ENCODE results near the gene ACOXL.
"Not testable (repeated sequence)": the region's sequence is repeated elsewhere in the genome, so short reads cannot be mapped to it uniquely, and the experiment has no call there.

Gene ACOXL

DNA sequence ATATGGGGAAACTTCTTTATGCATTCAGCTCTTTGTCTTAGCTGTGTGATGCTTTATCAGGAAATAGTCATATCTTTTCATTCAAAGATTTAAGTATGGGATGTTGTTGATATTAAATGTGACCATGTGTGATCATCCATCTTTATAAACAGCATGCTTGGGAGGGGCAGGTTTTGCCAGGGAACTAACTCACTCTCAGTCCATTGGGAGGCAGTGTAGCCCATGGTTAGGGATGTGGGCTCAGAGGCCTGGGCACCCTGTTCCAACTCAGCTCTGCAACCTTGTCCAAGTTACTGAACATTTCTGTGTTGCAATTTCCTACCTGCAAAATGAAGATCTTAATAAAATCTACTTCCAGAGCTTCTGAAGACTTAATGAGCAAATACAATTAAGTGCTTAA lies 296.3 kb downstream of the ACOXL start:
- DNase-seq = no peak

DNA sequence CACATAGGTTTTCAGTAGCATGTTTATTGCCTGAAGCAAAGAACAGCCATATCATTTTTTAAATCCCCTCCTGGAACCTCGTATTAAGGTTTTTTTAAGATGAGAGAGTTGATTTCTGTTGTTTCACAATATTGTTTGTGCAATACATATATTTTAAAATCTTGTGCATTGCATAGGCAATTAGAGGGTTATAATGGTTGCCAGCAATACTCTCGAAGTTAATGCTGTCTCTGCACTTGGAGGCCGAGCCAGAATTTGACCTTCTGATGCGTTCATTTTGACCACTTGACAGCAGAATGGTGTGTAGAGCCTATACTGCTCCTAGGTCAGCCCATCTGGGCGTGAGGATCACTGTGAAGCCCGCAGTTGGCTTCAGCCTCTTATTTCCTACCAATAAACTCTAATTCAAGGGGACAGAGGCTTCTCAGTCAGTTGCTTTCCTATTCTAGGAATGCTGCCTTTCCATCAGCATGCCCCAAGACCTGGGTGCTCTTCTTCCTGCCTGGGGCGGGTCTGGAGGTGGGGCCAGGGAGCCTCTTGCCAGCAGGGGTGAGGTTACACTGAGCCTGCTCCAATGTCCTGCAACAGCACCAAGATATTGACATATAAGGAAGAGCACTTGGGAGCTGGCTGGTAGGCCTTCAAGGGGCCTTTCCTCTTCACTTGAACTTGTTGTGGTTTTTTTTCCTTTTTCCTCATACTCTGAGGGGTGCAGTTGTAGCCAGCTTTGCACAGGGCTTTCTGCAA lies 297.0 kb downstream of the ACOXL start:
- DNase-seq = no peak

DNA sequence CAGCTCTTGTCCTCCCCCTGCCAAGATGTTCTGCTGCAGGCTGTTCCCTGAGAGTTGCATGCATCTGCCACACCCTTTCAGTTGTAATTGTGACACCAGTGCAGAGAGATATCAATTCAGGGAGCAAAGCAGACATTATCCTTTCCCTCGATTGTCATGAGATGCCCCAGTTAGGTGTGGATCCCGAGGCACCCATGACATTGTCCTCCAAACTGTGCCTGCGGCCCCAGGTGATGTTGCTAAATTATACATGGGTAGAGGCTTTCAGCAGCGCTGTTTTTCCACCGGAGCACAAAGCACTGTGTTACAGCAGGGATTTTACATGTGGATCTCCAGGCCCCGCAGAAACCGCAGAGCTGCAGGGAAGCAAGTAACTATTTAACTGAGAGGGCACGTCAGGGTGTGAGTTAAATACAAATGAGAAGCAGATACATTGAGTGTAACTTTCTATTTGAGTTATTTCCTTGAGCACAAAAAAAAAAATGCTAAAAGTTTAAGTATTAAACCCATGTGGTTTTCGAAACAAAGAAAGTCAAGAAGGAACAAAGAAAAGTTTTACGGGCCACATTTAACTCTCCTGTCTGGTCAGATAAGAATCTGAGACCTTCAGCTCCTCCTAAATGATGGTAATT lies 298.0 kb downstream of the ACOXL start:
- no peak for DNase-seq

DNA sequence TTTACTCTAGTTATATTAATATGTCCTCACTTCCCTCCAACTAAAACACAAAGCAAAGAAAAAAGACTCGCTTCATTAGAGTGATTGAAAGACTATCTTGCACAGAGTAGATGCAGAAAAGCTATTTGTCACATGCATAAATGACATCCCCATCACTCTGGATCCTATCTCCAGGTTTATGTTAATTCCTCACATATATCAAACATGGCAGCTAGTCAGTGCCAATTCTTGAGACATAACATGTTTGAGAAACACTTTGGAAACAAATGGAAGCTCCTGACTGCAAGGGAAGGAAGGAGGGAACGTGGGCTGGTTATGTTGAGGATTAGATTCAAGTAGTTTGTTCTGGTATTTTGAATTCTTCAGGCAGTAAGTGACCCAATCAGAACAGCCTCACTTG lies 298.6 kb downstream of the ACOXL start:
- DNase-seq = no peak

DNA sequence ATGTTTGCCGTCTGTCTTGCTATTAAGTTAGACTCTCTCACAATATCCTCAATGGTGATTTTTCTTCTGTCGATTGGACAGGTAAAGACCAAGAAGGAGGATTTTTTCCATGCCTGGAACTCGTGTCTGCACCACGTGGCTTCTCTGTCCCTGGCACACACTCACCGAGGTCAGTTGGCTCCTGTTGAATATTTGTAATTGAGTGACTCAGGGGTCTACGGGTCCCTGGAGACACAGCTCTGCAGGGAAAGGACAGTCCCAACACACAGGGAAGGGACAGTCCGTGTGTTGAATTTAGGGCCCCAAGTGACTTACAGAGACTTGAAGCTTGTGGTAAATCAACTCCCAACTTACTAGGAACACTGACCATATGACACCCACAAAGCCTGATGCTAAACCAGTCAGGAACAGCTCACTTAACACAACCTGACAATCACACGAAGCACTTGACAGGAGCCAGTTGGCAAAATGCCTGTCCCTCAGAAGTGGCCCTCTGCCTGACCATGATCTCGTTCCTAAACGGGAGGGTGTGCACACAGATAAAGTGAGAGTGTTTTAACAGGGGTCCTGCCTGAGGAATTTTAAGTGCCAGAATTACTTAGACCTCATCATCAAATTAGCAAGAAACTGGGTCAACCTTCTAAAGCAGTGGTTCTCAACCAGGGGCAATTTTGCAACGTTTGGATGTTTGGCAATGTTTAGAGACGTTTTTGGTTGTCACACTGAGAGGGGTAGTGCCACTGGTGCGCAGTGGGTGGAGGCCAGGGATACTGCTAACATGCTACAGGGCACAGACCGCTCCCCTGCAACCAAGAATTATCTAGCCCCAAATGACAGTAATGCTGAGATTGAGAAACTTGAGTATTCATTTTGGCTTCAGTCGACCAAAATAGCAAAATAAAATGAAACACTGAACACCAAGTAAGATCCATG lies 299.4 kb downstream of the ACOXL start:
- no peak for DNase-seq

DNA sequence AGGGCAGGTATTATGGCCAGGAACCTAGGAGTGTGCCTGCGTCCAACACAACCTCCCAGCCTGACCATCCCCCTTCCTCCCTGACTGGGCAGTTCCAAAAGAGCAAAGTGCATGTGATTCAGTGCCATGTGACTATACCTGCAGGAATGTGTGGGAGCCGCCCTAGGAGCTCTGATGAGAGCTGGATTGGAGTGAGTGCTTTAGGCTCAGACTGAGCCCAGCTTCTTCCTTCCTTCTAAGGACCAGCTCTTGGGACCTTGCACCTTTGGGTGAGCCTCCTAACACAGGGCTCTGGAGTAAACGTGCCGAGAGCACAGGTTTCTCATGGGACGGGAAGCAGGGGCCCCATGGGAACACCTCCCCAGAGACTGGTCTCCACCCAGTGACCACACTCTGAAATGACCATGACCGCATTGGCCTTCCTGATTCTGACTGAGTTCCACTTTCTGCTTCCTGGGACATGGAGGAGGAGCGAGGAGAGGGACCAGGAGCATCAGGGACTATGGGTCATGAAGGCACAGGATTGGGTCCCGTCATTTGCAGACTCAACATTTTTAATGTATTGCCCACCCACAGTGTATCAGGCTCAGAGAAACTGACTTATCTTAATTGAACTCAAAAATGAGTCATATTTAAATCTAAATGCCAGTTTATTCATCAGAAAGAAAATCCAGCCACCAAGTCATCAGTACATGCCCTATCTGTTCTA lies 300.5 kb downstream of the ACOXL start:
- peak; percentile 5 for DNase-seq

DNA sequence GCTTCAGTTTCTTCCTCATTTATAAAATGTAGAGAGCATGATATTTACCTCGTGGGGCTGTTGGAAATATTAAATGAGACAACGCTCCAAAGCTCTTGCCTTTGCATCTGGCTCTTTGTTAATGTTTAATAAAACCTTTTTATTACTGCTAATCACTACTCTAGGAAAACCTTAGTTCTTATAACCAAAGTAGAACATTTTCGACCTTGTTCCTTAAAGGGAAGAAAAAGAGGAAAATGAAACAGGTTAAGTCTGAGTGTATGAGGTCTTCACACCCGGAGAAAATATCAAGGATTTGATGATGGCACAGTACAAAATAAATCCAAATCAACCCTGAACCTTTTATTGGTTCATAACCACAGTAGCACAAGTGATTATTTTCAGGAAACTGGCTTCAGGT lies 301.8 kb downstream of the ACOXL start:
- DNase-seq = no peak

DNA sequence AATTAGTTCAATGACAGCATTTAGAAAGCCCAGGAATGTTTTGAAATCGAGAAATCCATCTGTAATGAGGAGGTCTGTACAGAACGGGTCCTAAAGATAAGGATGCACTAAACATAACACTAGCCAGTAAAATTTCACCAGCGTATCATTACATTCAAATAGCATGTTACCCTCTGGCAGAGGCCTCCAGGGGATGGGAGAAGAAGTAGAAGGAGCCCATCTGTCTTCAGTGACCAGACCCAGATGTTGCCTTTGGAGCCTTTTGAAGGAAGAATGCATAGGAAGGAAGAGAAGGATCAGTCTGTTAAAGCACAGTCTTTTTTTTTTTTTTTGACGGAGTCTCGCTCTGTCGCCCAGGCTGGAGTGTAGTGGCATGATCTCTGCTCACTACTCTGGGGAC lies 302.2 kb downstream of the ACOXL start:
- DNase-seq = no peak

DNA sequence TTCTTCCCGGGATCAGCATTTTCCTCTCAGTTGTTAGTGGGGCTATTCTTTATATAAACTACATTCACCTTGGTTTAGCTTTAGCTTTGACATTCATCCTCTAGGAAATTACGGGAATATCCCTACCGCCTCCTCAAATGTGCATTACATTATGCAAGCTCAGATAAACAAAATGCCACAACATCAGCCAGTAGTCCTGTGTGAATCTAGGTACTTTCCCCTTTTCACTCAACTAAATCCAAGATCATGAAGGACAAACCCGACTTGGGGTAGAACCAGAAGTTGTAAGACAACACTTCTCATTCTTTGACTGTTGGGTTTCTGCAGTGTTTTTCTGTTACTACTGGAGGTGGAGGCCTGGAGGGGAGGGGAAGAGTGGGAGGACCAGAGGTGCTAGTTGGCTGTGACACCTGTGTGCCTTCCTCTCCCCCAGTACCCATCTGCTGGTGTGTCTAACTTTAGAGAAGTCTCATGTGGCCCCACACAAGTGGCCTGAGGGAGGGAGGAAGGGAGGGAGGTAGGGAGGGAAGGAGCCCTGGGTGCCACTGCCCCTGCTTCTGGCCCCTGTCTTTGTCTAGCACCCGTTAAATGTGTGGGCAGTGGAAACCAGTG lies 303.6 kb downstream of the ACOXL start:
- no peak for DNase-seq

DNA sequence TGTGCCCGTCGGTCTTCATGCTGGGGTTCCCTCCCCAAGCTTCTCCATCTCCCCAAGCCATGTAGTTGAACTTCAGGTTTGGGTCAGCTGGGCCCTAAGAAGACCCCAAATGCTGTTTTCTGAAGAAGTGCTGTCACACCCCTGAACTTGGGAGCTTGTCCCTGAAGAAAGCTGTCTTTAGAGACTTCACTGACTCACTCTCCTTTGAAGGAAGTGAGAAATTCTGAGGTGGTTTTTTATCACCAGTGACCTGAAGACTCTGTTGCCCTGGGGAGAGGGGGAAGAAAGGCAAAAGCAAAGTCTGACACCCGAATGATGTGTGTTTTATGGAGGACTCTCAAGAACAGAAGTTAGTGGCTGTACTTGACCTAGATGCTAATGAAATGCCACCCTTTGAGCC lies 304.8 kb downstream of the ACOXL start:
- no peak for DNase-seq

DNA sequence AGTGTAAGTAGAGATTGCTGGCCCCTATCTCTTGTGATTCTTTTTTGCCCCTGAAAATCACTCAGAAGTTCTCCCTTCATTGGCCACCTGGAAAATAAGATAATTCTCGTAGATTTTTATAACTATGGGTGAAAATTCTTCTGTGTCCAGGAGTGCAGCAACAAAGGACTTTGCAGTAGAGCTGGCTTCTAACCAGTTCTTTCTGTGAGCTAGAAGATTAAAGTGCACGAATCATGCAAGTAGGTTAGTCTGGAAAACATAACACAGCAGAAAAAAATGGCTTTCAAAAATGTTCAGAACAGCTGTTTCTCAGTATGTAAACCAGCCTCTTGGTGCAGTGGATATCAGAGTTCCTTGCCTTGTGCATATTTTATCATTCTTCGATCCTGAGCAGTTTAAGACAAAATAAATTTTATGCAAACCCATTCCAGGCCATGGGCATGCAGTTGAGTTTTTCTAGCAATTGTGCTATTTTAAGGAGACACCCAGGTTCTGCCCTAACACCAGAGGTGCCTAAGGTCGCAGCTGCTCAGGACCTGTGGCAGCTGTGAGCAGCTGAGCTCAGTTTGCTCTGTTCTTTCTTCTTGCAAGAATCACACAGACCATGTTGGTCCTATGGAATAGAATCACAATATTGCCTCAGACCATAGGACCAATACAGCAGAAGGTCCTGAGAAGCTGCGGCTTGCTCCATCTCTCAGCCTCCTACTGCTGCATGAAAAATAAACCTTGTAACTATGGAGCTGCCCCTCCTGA lies 307.4 kb downstream of the ACOXL start:
- no peak for DNase-seq

DNA sequence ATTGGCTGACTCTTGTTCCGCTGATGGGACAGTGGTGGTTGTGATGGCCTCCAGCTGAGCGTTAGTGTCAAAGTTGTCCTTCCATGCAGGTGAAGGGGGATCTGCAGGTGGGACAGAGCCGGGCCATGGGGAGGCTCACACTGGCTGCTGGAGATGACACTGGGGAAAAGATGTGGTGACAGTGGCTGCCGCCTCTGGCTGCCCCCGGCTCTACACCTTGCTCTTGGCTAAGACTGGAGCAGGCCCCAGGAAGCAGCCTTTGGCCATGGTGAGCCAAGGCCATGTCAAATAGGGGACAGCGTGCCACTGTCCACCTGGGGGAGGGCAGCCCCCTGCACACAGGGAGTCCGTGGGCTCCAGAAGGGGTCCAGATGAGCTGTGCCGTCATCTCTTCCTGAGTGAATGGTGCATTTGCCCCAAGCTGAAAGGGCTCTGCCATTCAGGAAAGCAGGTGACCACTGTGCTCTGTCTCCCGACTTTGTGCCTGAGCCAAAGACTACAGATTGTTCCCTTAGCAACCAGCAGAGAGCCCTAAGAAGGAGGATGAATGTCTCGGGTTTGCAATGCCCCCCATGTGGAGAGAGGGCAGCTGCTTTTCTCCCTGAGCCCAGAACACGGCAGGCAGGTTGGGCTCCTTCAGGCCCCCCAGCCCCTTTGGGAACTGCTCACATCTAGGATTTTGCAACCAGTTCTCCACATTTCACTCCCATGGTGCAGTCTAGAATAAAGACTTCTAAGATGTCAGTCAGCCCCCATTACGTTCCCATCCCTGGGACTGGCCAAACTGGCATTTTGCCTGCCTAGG lies 309.2 kb downstream of the ACOXL start:
- no peak for DNase-seq

DNA sequence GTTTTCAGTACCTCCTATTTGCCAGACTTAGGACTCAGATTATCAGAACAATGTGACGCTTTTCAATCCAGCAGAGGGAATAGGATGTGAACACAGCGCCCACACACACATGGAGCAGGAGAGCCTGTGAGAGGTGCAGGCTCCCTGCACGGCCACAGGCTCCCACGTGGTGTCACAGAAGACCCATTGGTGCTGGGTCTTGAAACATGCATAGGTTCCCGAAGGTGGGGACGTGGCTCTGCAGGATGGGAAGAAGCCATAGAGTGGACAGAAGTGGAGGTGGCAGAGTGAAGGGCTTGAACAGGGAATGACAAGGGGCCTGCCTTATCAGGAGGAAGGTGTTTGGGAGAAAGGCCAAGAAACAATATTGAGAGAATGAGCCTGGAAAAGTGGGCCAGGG lies 309.9 kb downstream of the ACOXL start:
- DNase-seq = no peak

DNA sequence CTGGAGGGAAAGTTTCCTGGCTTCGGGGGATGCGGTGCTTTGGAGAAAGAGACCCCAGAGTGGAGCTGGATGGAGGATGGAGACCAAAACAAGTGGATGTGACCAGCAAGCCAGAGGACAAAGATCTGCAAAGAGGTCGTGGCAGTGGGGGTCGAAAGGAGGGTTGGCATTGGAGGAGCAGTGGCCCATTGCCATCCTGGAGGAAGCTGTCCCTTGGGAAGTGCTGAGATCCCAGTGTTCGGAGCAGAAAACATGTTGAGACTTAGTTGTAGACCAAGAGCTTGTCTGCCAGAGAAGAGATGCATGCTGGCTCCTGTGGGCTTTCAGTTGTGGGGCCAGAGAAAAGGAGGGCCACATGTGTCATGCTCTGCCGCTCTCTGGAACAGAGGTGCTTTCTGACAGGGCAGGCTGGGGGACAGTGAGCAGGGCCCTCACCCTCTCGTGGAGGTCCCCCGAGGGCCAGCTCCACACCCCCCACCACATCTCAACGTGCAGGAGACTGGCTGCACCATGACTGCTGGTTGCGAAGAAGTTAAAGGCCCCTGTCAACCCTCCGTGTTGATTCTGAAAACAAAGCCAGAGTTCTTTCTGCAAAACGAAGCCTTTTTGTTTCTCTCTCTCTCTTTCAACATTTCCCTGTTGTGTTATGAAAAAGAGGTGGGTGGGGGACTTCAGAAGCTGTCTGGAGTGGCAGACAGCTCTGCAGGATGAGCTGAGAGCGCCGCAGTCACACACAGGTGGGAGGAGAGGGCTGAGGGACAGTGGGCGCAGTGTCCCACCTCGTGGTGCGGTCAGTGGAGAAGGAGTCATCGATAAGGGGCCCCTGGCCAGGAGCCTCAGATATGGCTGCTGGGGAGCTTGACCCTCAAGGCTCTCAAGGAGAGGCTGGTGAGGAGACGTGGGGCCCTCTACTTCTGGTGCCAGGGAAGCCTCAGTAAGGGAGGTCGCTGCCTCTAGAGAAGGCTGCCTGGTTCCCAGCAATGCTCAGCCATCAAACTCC lies 310.7 kb downstream of the ACOXL start:
- no peak for DNase-seq

DNA sequence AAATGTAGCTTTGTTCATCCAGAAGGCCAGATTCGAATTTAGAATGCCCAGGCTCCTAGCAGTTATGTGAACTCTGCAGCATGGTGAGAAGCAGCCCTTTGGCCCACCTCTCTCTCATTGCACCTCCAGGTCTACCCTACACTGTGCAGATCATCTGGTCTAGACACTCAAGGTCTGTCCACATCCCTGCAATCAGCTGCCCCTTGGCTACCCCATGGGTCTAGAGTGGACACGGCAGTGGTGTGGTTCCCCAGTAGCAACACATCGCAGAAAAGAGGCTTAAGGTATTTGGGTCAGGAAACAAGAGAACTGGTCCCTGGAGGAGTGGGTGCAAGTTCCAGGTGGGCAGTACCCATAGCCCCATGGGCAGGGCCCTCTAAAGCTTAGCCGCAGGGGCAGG lies 311.7 kb downstream of the ACOXL start:
- no peak for DNase-seq

DNA sequence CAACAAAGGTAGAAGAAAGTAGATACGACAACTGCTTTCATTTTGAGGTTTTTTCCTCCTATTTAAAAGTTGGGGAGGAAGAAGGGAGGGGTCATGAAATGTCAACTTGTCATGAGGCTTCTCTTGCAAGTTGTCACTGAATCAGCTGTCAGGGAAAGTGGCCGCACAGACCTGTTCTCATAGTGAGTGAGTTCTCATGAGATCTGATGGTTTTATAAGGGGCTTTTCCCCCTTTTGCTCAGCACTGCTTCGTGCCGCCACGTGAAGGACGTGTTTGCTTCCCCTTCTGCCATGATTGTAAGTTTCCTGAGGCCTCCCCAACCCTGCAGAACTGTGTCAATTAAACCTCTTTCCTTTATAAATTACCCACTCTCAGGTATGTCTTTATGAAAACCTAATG lies 312.9 kb downstream of the ACOXL start:
- not testable (repeated sequence) for DNase-seq

DNA sequence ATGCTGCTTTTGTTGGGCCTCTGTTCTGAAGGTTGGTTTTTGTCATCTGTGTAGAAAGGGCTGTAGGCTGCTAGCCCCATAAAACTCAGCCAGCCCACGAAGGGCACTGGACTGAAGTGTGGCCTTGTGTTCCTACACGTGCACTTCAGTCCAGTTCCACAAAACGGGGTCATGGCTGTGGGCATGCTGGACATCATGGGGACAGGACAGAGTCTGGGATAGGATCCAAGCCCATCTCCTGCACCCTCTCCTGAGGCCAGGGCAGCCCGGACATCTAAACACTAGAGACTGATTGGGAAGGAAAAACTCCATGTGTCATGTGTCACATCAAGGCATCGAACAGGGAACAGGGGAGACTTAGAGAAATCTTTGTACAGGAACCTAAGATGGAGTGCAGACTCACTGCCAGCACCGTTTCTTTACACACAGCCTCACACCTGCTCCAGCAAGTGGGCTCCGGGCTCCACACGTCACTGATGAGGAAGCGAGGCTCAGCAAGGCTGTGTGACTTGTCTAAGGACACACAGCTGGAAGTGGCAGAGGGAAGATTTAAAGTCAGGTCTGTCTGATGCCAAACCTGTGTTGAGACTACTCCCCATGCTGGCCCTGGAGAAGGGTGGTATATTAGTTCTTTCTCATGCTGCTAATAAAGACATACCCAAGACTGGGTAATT lies 313.5 kb downstream of the ACOXL start:
- DNase-seq = no peak

DNA sequence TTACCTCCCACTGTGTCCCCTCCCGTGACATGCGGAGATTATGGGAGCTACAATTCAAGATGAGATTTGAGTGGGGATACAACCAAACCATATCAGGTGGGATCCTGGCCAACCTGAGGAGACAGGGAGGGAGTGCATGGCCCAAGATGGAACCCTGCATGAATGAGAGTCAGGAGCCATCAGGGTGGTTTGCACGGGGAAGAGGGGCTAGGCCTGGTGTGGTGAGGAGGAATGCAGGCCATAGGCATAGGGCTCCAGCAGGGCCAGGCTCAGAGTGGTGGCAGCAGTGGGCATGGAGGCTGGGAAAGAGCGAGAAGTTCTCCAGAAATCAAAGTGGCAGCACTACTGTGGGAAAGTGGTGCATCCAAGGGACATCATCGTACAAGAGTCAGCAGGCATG lies 314.3 kb downstream of the ACOXL start:
- no peak for DNase-seq

Measured in fibroblast of skin of right biceps (primary cell).